Fibroblast of lung (primary cell): Measurements from ENCODE around the gene SKIC8. TPM values are rescaled to one million over a fixed set of nuclear protein-coding genes. Genes with fewer than 3 reads are reported as not detected.
A peak's percentile ranks its signal among the peaks of the same experiment; 100 is the strongest.

Source experiments
- DNase-seq, 2 donors: peaks; one replicate each; pipeline versions ENCODE4 v3.0.0 to v3.0.0-alpha.2; 2010; ENCODE audit warnings: low read depth in 2 of 2
- H2AFZ ChIP-seq: 2 replicates; pipeline ENCODE4 v1.5.1; 2012; ENCODE audit warnings: low read length, control low read depth, inconsistent platforms
- H3K27ac ChIP-seq: 2 replicates; pipeline ENCODE4 v1.5.1; 2011; ENCODE audit warnings: low read length, control low read depth; ENCODE audit not compliant: insufficient read depth
- H3K27me3 ChIP-seq: 2 replicates; pipeline ENCODE4 v1.5.1; 2011; ENCODE audit warnings: mild to moderate bottlenecking, low read length; ENCODE audit not compliant: control insufficient read depth, insufficient read depth
- H3K36me3 ChIP-seq: 2 replicates; pipeline ENCODE4 v1.5.1; 2011; ENCODE audit warnings: low read length; ENCODE audit not compliant: control insufficient read depth, insufficient read depth
- H3K4me1 ChIP-seq: 2 replicates; pipeline ENCODE4 v1.5.1; 2011; ENCODE audit warnings: low read length; ENCODE audit not compliant: control insufficient read depth, insufficient read depth; ENCODE audit errors: extremely low read depth
- H3K4me2 ChIP-seq: 2 replicates; pipeline ENCODE4 v1.5.1; 2011; ENCODE audit warnings: low read length, control low read depth; ENCODE audit not compliant: insufficient read depth; ENCODE audit errors: extremely low read depth
- H3K4me3 ChIP-seq, 4 experiments: fragments of 200-600 bp in 1 of 4; sonication (generic) in 1 of 4; replicated peaks in 1 of 4; 2 replicates each; pipeline ENCODE4 v1.5.1; 2011 to 2016; ENCODE audit warnings: low read length in 4 of 4, low read depth in 3 of 4, mild to moderate bottlenecking in 3 of 4, control low read depth in 2 of 4, inconsistent platforms in 1 of 4, mixed read lengths in 1 of 4; ENCODE audit not compliant: insufficient read depth in 1 of 4; ENCODE audit errors: control extremely low read depth in 1 of 4
- H3K79me2 ChIP-seq: 2 replicates; pipeline ENCODE4 v1.5.1; 2012; ENCODE audit warnings: mild to moderate bottlenecking, low read length, inconsistent platforms; ENCODE audit not compliant: control insufficient read depth, insufficient read depth
- H3K9ac ChIP-seq: 2 replicates; pipeline ENCODE4 v1.5.1; 2011; ENCODE audit warnings: mild to moderate bottlenecking, low read length, control low read depth; ENCODE audit not compliant: insufficient read depth
- H3K9me3 ChIP-seq: 2 replicates; pipeline ENCODE4 v1.5.1; 2012; ENCODE audit warnings: low read depth, low read length; ENCODE audit not compliant: control insufficient read depth, insufficient read depth
- H4K20me1 ChIP-seq: 2 replicates; pipeline ENCODE4 v1.5.1; 2011; ENCODE audit warnings: low read length; ENCODE audit not compliant: control insufficient read depth, insufficient read depth; ENCODE audit errors: extremely low read depth
- CTCF ChIP-seq, 2 donors: IDR thresholded peaks in 1 of 2; conservative IDR thresholded peaks in 1 of 2; 1 replicate in 1 of 2; 2 replicates in 1 of 2; pipeline ENCODE4 v1.5.1; 2011 to 2012; ENCODE audit warnings: low read length in 2 of 2, control low read depth in 1 of 2, inconsistent platforms in 1 of 2, low read depth in 1 of 2, mild to moderate bottlenecking in 1 of 2
- EZH2 ChIP-seq: IDR thresholded peaks from 2 replicates; pipeline ENCODE4 v1.5.1; 2012; ENCODE audit warnings: low read length, control low read depth, mild to moderate bottlenecking; ENCODE audit errors: missing control alignments
- polyA plus RNA-seq, 2 donors: library from polyadenylated mRNA; depleted of rRNA in 1 of 2; stranded (reverse) in 1 of 2; unstranded in 1 of 2; fragments of >200 nt; gene quantifications; 2 replicates each; pipeline ENCODE4 v1.2.1, GENCODE V29; 2011 to 2012; ENCODE audit warnings: missing spikeins in 1 of 2
- total RNA-seq: library from RNA; depleted of rRNA; stranded (reverse); fragments of >200 nt; gene quantifications from 2 replicates; pipeline ENCODE4 v1.2.1, GENCODE V29; 2014

The SKIC8 gene
- total and polyA plus RNA-seq, 2 donors (not counting 1 experiment from before 2014, with no cell fraction given): 47.1 to 82.2 TPM

- Histone ChIP-seq H3K9me3 (no peaks in the 10 kb centered on the region), H3K36me3 (no peaks in the 10 kb centered on the region), H4K20me1 (no peaks in the 10 kb centered on the region)
Observed at GRCh38 chr15:78243058-78243457, 56.4 kb downstream of the SKIC8 start.

GRCh38 chr15:78242128-78242527 is 57.3 kb downstream of the SKIC8 start:
- Histone ChIP-seq H3K9me3 (no peaks in the 10 kb centered on the region), H3K36me3 (no peaks in the 10 kb centered on the region), H2AFZ (no peak overlapping the region), H3K27ac (no peak overlapping the region), H3K79me2 (no peaks in the 10 kb centered on the region), H3K27me3 (peaks cover 3% of the 10 kb centered on the region), H3K4me2 (no peak overlapping the region), H3K9ac (no peak overlapping the region), H3K4me3 (no peak overlapping the region), H4K20me1 (no peaks in the 10 kb centered on the region), H3K4me1 (no peaks in the 10 kb centered on the region)
- TF ChIP-seq CTCF (conservative IDR thresholded peaks at IDR 0.05 in 1 of 2, IDR thresholded peaks at IDR 0.05 in 1 of 2; ENCODE audit: low read depth in 1 of 2, low read length in 2 of 2): peak; percentile 36 to 57
- no peak for TF ChIP-seq EZH2
- no peak for DNase-seq

More at GRCh38 chr15:78243058-78243457, 56.4 kb downstream of the SKIC8 start:
- Histone ChIP-seq H3K4me1 (no peaks in the 10 kb centered on the region), H3K4me2 (no peak overlapping the region), H3K27ac (no peak overlapping the region), H2AFZ (no peak overlapping the region), H3K79me2 (no peaks in the 10 kb centered on the region), H3K27me3 (no peaks in the 10 kb centered on the region), H3K4me3 (no peak overlapping the region), H3K9ac (no peak overlapping the region)
- TF ChIP-seq CTCF (conservative IDR thresholded peaks at IDR 0.05 in 1 of 2, IDR thresholded peaks at IDR 0.05 in 1 of 2; ENCODE audit: low read depth in 1 of 2, low read length in 2 of 2) (no peak), EZH2 (no peak)
- DNase-seq: no peak

- H4K20me1 ChIP-seq: no peaks in the 10 kb centered on the region
- DNase-seq: peak; percentile 47 to 72
- peaks cover 3% of the 10 kb centered on the region for H3K27me3 ChIP-seq
- H3K36me3 ChIP-seq: no peaks in the 10 kb centered on the region
- H3K4me2 ChIP-seq: no peak overlapping the region
- H3K4me3 ChIP-seq: no peak overlapping the region
- no peak overlapping the region for H2AFZ ChIP-seq
- H3K9ac ChIP-seq: no peak overlapping the region
- no peaks in the 10 kb centered on the region for H3K4me1 ChIP-seq
- H3K27ac ChIP-seq: no peak overlapping the region
- peak; percentile 81 to 88 for TF ChIP-seq CTCF (conservative IDR thresholded peaks at IDR 0.05 in 1 of 2, IDR thresholded peaks at IDR 0.05 in 1 of 2; ENCODE audit: low read depth in 1 of 2, low read length in 2 of 2)
- no peak for TF ChIP-seq EZH2
- H3K79me2 ChIP-seq: no peaks in the 10 kb centered on the region
- H3K9me3 ChIP-seq: no peaks in the 10 kb centered on the region
Observed at GRCh38 chr15:78241017-78241416, 58.4 kb downstream of the SKIC8 start.
